GM23338 (cell line): ENCODE data around the gene UNC5B. TPM values are rescaled to one million over a fixed set of nuclear protein-coding genes. Genes with fewer than 3 reads are reported as not detected.
A peak's percentile ranks its signal among the peaks of the same experiment; 100 is the strongest.

Source experiments
- ATAC-seq: fragments of 200-7000 bp; cut with Tn5 transposase; 3 replicates; pipeline ENCODE4 v1.9.1; 2020
- DNase-seq: peaks from one replicate; pipeline ENCODE4 v3.0.0-alpha.2; 2015; ENCODE audit warnings: low spot score
- H2AFZ ChIP-seq: fragments of 200-600 bp; sonication (generic); 2 replicates; pipeline ENCODE4 v1.8.0; 2016; ENCODE audit warnings: antibody characterized with exemption, mild to moderate bottlenecking, moderate library complexity
- H3F3A ChIP-seq: fragments of 200-600 bp; sonication (generic); replicated peaks from 2 replicates; pipeline ENCODE4 v1.8.0; 2017; ENCODE audit warnings: antibody characterized with exemption, mixed run types, low read depth
- H3K27ac ChIP-seq: fragments of 200-600 bp; sonication (generic); 2 replicates; pipeline ENCODE4 v1.6.1; 2016; ENCODE audit warnings: low read depth
- H3K27me3 ChIP-seq: fragments of 200-600 bp; sonication (generic); 2 replicates; pipeline ENCODE4 v1.8.0; 2016; ENCODE audit warnings: mild to moderate bottlenecking, mixed run types, moderate library complexity; ENCODE audit not compliant: insufficient read depth
- H3K36me3 ChIP-seq: fragments of 200-600 bp; sonication (generic); 2 replicates; pipeline ENCODE4 v1.8.0; 2016; ENCODE audit warnings: mild to moderate bottlenecking; ENCODE audit not compliant: insufficient read depth
- H3K4me1 ChIP-seq: fragments of 200-600 bp; sonication (generic); 2 replicates; pipeline ENCODE4 v1.8.0; 2016; ENCODE audit warnings: mild to moderate bottlenecking, moderate library complexity; ENCODE audit not compliant: insufficient read depth
- H3K4me2 ChIP-seq: fragments of 200-600 bp; sonication (generic); 2 replicates; pipeline ENCODE4 v1.7.1; 2017; ENCODE audit warnings: mixed run types
- H3K4me3 ChIP-seq: fragments of 200-600 bp; sonication (generic); 2 replicates; pipeline ENCODE4 v1.6.1; 2016; ENCODE audit warnings: mixed run types
- H3K79me2 ChIP-seq: fragments of 200-600 bp; sonication (generic); replicated peaks from 2 replicates; pipeline ENCODE4 v1.8.0; 2017; ENCODE audit warnings: mild to moderate bottlenecking; ENCODE audit not compliant: insufficient read depth
- H3K9me2 ChIP-seq: fragments of 200-600 bp; sonication (generic); 2 replicates; pipeline ENCODE4 v1.8.0; 2017; ENCODE audit not compliant: insufficient read depth
- H4K20me1 ChIP-seq: fragments of 200-600 bp; sonication (generic); replicated peaks from 2 replicates; pipeline ENCODE4 v1.8.0; 2017; ENCODE audit warnings: mild to moderate bottlenecking; ENCODE audit not compliant: insufficient read depth
- H3K27ac Mint-ChIP-seq: 2 replicates; pipeline ENCODE4 v1.8.0; 2020; ENCODE audit warnings: inconsistent platforms, mild to moderate bottlenecking, moderate library complexity, mixed read lengths
- H3K27me3 Mint-ChIP-seq: 3 replicates; pipeline ENCODE4 v1.8.0; 2022; ENCODE audit warnings: low read depth, mild to moderate bottlenecking, moderate library complexity, mixed read lengths, inconsistent platforms; ENCODE audit not compliant: insufficient read depth, poor library complexity
- H3K36me3 Mint-ChIP-seq: 3 replicates; pipeline ENCODE4 v1.8.0; 2021; ENCODE audit warnings: low read depth, mild to moderate bottlenecking, inconsistent platforms, moderate library complexity, mixed read lengths
- H3K4me1 Mint-ChIP-seq: 3 replicates; pipeline ENCODE4 v1.8.0; 2020; ENCODE audit warnings: mild to moderate bottlenecking, inconsistent platforms, mixed read lengths
- H3K4me3 Mint-ChIP-seq: 3 replicates; pipeline ENCODE4 v1.8.0; 2021; ENCODE audit warnings: moderate library complexity, mild to moderate bottlenecking, inconsistent platforms, mixed read lengths
- H3K9me3 Mint-ChIP-seq: 3 replicates; pipeline ENCODE4 v1.8.0; 2020; ENCODE audit warnings: moderate library complexity, mild to moderate bottlenecking, inconsistent platforms, mixed read lengths
- CREB1 ChIP-seq: fragments of 250-450 bp; sonication (Bioruptor Pico); IDR thresholded peaks from 2 replicates; pipeline ENCODE4 v1.5.0; 2020; ENCODE audit warnings: low read depth, mild to moderate bottlenecking, moderate library complexity
- EZH2 ChIP-seq: fragments of 200-600 bp; sonication (generic); IDR thresholded peaks from one replicate; pipeline ENCODE4 v1.8.0; 2017; ENCODE audit warnings: antibody characterized with exemption, mild to moderate bottlenecking, low read depth; ENCODE audit not compliant: unreplicated experiment
- POLR2AphosphoS5 ChIP-seq: IDR thresholded peaks from 2 replicates; pipeline ENCODE4 v1.6.1; 2016; ENCODE audit warnings: antibody characterized with exemption, low read depth
- REST ChIP-seq: IDR thresholded peaks from one replicate; pipeline ENCODE4 v1.6.1; 2018; ENCODE audit warnings: antibody characterized with exemption; ENCODE audit not compliant: unreplicated experiment
- STAT1 ChIP-seq: IDR thresholded peaks from one replicate; pipeline ENCODE4 v1.6.1; 2016; ENCODE audit warnings: antibody characterized with exemption; ENCODE audit not compliant: unreplicated experiment
- ZNF331 ChIP-seq: fragments of 250-450 bp; sonication (Bioruptor Pico); IDR thresholded peaks from 2 replicates; pipeline ENCODE4 v1.5.0; 2020; ENCODE audit warnings: low read depth, mild to moderate bottlenecking, moderate library complexity
- polyA plus RNA-seq: library from polyadenylated mRNA; unstranded; fragments of >200 nt; fragmentation: Nextera tagmentation; extraction: Ambion mirVana; gene quantifications from 2 replicates; pipeline ENCODE4 v1.2.1, GENCODE V29; 2016
- total RNA-seq: library from RNA; depleted of rRNA; stranded (reverse); fragments of >200 nt; shearing (Covaris generic); gene quantifications from 2 replicates; pipeline ENCODE4 v1.2.3, GENCODE V29; 2014
- TF ChIP-seq, protein P1 (sequence below): fragments of 250-450 bp; sonication (Bioruptor Pico); IDR thresholded peaks from 2 replicates; pipeline ENCODE4 v1.5.0; 2020; ENCODE audit warnings: mild to moderate bottlenecking, moderate library complexity
- TF ChIP-seq, protein P2 (sequence below), 2 experiments: fragments of 200-600 bp in 1 of 2; sonication (generic) in 1 of 2; conservative IDR thresholded peaks; 2 replicates each; pipeline versions ENCODE4 v1.5.1 to v1.6.1; 2016 to 2017; ENCODE audit warnings: antibody characterized with exemption in 2 of 2, low read depth in 2 of 2, mild to moderate bottlenecking in 2 of 2, moderate library complexity in 1 of 2

The UNC5B gene
- total and polyA plus RNA-seq, 2 experiments from 2014 or later: 8.0 to 31.2 TPM

GRCh38 chr10:71228875-71229675 lies 16.7 kb downstream of the UNC5B start:
- Histone ChIP-seq H3K27me3 (no peaks in the 10 kb centered on the region), H3K4me1 (peaks cover 1% of the 10 kb centered on the region; the same call in 1 of the 2 replicates), H3K79me2 (peaks cover 41% of the 10 kb centered on the region), H4K20me1 (peaks cover 20% of the 10 kb centered on the region; the same call in 1 of the 2 replicates), H3K4me3 (no peak overlapping the region), H3K4me2 (no peak overlapping the region), H2AFZ (no peak overlapping the region), H3F3A (no peaks in the 10 kb centered on the region), H3K27ac (no peak overlapping the region), H3K9me2 (no peaks in the 10 kb centered on the region), H3K36me3 (no peaks in the 10 kb centered on the region)
- ATAC-seq (peak; percentile 40), DNase-seq (no peak)
- peaks cover 23% of the 10 kb centered on the region for H3K4me1 Mint-ChIP-seq
- peaks cover 9% of the 10 kb centered on the region for H3K27me3 Mint-ChIP-seq
- H3K9me3 Mint-ChIP-seq: no peaks in the 10 kb centered on the region
- H3K27ac Mint-ChIP-seq: no peak overlapping the region
- no peak overlapping the region for H3K4me3 Mint-ChIP-seq
- TF ChIP-seq EZH2: no peak
- TF ChIP-seq CREB1 (CRISPR knock-in tag): no peak
- no peak for TF ChIP-seq POLR2AphosphoS5
- no peak for TF ChIP-seq REST
- TF ChIP-seq, protein P1, sequence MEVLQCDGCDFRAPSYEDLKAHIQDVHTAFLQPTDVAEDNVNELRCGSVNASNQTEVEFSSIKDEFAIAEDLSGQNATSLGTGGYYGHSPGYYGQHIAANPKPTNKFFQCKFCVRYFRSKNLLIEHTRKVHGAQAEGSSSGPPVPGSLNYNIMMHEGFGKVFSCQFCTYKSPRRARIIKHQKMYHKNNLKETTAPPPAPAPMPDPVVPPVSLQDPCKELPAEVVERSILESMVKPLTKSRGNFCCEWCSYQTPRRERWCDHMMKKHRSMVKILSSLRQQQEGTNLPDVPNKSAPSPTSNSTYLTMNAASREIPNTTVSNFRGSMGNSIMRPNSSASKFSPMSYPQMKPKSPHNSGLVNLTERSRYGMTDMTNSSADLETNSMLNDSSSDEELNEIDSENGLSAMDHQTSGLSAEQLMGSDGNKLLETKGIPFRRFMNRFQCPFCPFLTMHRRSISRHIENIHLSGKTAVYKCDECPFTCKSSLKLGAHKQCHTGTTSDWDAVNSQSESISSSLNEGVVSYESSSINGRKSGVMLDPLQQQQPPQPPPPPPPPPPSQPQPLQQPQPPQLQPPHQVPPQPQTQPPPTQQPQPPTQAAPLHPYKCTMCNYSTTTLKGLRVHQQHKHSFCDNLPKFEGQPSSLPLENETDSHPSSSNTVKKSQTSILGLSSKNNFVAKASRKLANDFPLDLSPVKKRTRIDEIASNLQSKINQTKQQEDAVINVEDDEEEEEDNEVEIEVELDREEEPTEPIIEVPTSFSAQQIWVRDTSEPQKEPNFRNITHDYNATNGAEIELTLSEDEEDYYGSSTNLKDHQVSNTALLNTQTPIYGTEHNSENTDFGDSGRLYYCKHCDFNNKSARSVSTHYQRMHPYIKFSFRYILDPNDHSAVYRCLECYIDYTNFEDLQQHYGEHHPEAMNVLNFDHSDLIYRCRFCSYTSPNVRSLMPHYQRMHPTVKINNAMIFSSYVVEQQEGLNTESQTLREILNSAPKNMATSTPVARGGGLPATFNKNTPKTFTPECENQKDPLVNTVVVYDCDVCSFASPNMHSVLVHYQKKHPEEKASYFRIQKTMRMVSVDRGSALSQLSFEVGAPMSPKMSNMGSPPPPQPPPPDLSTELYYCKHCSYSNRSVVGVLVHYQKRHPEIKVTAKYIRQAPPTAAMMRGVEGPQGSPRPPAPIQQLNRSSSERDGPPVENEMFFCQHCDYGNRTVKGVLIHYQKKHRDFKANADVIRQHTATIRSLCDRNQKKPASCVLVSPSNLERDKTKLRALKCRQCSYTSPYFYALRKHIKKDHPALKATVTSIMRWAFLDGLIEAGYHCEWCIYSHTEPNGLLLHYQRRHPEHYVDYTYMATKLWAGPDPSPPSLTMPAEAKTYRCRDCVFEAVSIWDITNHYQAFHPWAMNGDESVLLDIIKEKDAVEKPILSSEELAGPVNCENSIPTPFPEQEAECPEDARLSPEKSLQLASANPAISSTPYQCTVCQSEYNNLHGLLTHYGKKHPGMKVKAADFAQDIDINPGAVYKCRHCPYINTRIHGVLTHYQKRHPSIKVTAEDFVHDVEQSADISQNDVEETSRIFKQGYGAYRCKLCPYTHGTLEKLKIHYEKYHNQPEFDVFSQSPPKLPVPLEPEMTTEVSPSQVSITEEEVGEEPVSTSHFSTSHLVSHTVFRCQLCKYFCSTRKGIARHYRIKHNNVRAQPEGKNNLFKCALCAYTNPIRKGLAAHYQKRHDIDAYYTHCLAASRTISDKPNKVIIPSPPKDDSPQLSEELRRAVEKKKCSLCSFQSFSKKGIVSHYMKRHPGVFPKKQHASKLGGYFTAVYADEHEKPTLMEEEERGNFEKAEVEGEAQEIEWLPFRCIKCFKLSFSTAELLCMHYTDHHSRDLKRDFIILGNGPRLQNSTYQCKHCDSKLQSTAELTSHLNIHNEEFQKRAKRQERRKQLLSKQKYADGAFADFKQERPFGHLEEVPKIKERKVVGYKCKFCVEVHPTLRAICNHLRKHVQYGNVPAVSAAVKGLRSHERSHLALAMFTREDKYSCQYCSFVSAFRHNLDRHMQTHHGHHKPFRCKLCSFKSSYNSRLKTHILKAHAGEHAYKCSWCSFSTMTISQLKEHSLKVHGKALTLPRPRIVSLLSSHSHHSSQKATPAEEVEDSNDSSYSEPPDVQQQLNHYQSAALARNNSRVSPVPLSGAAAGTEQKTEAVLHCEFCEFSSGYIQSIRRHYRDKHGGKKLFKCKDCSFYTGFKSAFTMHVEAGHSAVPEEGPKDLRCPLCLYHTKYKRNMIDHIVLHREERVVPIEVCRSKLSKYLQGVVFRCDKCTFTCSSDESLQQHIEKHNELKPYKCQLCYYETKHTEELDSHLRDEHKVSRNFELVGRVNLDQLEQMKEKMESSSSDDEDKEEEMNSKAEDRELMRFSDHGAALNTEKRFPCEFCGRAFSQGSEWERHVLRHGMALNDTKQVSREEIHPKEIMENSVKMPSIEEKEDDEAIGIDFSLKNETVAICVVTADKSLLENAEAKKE (CRISPR knock-in tag): no peak
- TF ChIP-seq, protein P2, sequence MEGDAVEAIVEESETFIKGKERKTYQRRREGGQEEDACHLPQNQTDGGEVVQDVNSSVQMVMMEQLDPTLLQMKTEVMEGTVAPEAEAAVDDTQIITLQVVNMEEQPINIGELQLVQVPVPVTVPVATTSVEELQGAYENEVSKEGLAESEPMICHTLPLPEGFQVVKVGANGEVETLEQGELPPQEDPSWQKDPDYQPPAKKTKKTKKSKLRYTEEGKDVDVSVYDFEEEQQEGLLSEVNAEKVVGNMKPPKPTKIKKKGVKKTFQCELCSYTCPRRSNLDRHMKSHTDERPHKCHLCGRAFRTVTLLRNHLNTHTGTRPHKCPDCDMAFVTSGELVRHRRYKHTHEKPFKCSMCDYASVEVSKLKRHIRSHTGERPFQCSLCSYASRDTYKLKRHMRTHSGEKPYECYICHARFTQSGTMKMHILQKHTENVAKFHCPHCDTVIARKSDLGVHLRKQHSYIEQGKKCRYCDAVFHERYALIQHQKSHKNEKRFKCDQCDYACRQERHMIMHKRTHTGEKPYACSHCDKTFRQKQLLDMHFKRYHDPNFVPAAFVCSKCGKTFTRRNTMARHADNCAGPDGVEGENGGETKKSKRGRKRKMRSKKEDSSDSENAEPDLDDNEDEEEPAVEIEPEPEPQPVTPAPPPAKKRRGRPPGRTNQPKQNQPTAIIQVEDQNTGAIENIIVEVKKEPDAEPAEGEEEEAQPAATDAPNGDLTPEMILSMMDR (conservative IDR thresholded peaks at IDR 0.05; ENCODE audit: low read depth in 2 of 2): no peak; a peak in 1 of 4 replicates
- no peak for TF ChIP-seq STAT1
- TF ChIP-seq ZNF331 (CRISPR knock-in tag): no peak
- peaks cover 3% of the 10 kb centered on the region; the same call in 1 of the 3 replicates for H3K36me3 Mint-ChIP-seq
